Vagina (tissue), 2 donors: ENCODE data around the gene ATP6V0B.

Experiments
- POLR2A ChIP-seq, 2 donors: fragments of 450-650 bp; IDR thresholded peaks; one replicate each; pipeline ENCODE4 v1.6.1; 2017; ENCODE audit warnings: antibody characterized with exemption in 2 of 2, mild to moderate bottlenecking in 2 of 2, moderate library complexity in 2 of 2
- POLR2AphosphoS5 ChIP-seq, 2 donors: sonication (generic); formaldehyde crosslinking; IDR thresholded peaks; one replicate each; pipeline ENCODE4 v1.9.0; 2017; ENCODE audit warnings: antibody characterized with exemption in 2 of 2, mild to moderate bottlenecking in 2 of 2, low read depth in 1 of 2; ENCODE audit not compliant: insufficient read depth in 1 of 2
- TF ChIP-seq, protein P1 (sequence below), 3 experiments: fragments of 450-650 bp in 2 of 3; fragments of 200-600 bp in 1 of 3; sonication (generic) in 1 of 3; IDR thresholded peaks; one replicate each; pipeline ENCODE4 v1.5.1; 2017 to 2019; ENCODE audit warnings: antibody characterized with exemption in 3 of 3, mild to moderate bottlenecking in 2 of 3, moderate library complexity in 2 of 3

DNA sequence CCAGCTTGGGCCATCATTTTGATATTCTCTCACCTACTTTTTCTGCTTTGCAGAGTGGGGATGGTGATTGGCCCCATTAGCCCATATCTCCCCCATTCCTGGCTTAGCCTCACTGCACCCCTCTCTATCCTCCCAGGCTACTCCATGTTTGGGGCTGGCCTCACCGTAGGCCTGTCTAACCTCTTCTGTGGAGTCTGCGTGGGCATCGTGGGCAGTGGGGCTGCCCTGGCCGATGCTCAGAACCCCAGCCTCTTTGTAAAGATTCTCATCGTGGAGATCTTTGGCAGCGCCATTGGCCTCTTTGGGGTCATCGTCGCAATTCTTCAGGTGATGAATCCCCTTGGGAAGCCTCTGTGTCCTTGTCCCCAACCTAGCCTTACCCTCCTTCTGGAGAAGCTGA lies 2.1 kb downstream of the ATP6V0B start:
- TF ChIP-seq POLR2AphosphoS5 (IDR thresholded peaks at IDR 0.05; ENCODE audit: insufficient read depth in 1 of 2, low read depth in 1 of 2) = no peak
- TF ChIP-seq, protein P1, sequence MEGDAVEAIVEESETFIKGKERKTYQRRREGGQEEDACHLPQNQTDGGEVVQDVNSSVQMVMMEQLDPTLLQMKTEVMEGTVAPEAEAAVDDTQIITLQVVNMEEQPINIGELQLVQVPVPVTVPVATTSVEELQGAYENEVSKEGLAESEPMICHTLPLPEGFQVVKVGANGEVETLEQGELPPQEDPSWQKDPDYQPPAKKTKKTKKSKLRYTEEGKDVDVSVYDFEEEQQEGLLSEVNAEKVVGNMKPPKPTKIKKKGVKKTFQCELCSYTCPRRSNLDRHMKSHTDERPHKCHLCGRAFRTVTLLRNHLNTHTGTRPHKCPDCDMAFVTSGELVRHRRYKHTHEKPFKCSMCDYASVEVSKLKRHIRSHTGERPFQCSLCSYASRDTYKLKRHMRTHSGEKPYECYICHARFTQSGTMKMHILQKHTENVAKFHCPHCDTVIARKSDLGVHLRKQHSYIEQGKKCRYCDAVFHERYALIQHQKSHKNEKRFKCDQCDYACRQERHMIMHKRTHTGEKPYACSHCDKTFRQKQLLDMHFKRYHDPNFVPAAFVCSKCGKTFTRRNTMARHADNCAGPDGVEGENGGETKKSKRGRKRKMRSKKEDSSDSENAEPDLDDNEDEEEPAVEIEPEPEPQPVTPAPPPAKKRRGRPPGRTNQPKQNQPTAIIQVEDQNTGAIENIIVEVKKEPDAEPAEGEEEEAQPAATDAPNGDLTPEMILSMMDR (IDR thresholded peaks at IDR 0.05) = no peak
- no peak for TF ChIP-seq POLR2A (IDR thresholded peaks at IDR 0.05)
